SK-N-SH (cell line): ENCODE data around the gene CSNK1G2. TPM values are rescaled to one million over a fixed set of nuclear protein-coding genes. Genes with fewer than 3 reads are reported as not detected.
A peak's percentile ranks its signal among the peaks of the same experiment; 100 is the strongest.

Experiments
- CTCF ChIA-PET: fragments of 300-600, 350-600 bp; formaldehyde crosslinking; extraction: SDS; loops from one replicate; lab custom pipeline; 2021; lab: Yijun Ruan, JAX
- POLR2A ChIA-PET: fragments of 350-600 bp; sonication (Branson Sonifier 250); formaldehyde crosslinking; extraction: SDS; loops from one replicate; lab custom pipeline; 2020; ENCODE audit warnings: antibody characterized with exemption, inconsistent platforms; lab: Yijun Ruan, JAX
- DNase-seq: peaks from one replicate; pipeline ENCODE4 v3.0.0; 2012
- H2AFZ ChIP-seq: fragments of 200-600 bp; sonication (generic); 2 replicates; pipeline ENCODE4 v1.8.1; 2016; ENCODE audit warnings: antibody characterized with exemption, mild to moderate bottlenecking, low read depth
- H3F3A ChIP-seq: fragments of 200-600 bp; sonication (generic); replicated peaks from 2 replicates; pipeline ENCODE3; 2016; ENCODE audit warnings: antibody characterized with exemption, mild to moderate bottlenecking; ENCODE audit not compliant: insufficient read depth
- H3K27ac ChIP-seq, 2 experiments: fragments of 200-500 bp in 1 of 2; fragments of 200-600 bp in 1 of 2; sonication (Bioruptor generic) in 1 of 2; sonication (generic), shearing (Covaris generic) in 1 of 2; 2 replicates each; pipeline versions ENCODE4 v1.5.1 to v1.6.1; 2014 to 2016; ENCODE audit warnings: low read depth in 2 of 2, inconsistent platforms in 1 of 2, low read length in 1 of 2, mild to moderate bottlenecking in 1 of 2, mixed read lengths in 1 of 2
- H3K27me3 ChIP-seq: fragments of 200-600 bp; sonication (generic), shearing (Covaris generic); 2 replicates; pipeline ENCODE4 v1.6.1; 2016; ENCODE audit warnings: mixed run types; ENCODE audit not compliant: insufficient read depth
- H3K36me3 ChIP-seq, 2 experiments: fragments of 200-500 bp in 1 of 2; fragments of 200-600 bp in 1 of 2; sonication (Bioruptor generic) in 1 of 2; sonication (generic) in 1 of 2; replicated peaks in 1 of 2; 2 replicates each; pipeline versions ENCODE3 to v1.5.1; 2014 to 2016; ENCODE audit warnings: low read length in 1 of 2, mild to moderate bottlenecking in 1 of 2; ENCODE audit not compliant: insufficient read depth in 2 of 2, control insufficient read depth in 1 of 2
- H3K4me1 ChIP-seq, 2 experiments: fragments of 200-500 bp in 1 of 2; fragments of 200-600 bp in 1 of 2; sonication (Bioruptor generic) in 1 of 2; sonication (generic), shearing (Covaris generic) in 1 of 2; 2 replicates each; pipeline versions ENCODE4 v1.5.1 to v1.6.1; 2014 to 2016; ENCODE audit warnings: low read depth in 1 of 2, low read length in 1 of 2, mixed run types in 1 of 2; ENCODE audit not compliant: insufficient read depth in 2 of 2, control insufficient read depth in 1 of 2
- H3K4me2 ChIP-seq: fragments of 200-600 bp; sonication (generic), shearing (Covaris generic); 2 replicates; pipeline ENCODE4 v1.6.1; 2017; ENCODE audit warnings: mixed run types
- H3K4me3 ChIP-seq, 2 experiments: fragments of 200-500 bp in 1 of 2; fragments of 200-600 bp in 1 of 2; sonication (Bioruptor generic) in 1 of 2; sonication (generic), shearing (Covaris generic) in 1 of 2; 2 replicates each; pipeline versions ENCODE4 v1.5.1 to v1.8.1; 2014 to 2016; ENCODE audit warnings: low read depth in 2 of 2, inconsistent platforms in 1 of 2, low read length in 1 of 2, mild to moderate bottlenecking in 1 of 2, mixed read lengths in 1 of 2, moderate library complexity in 1 of 2
- H3K79me2 ChIP-seq: fragments of 200-600 bp; sonication (generic); 2 replicates; pipeline ENCODE4 v1.8.1; 2017; ENCODE audit warnings: mild to moderate bottlenecking; ENCODE audit not compliant: insufficient read depth
- H3K9ac ChIP-seq: fragments of 200-600 bp; sonication (generic); 2 replicates; pipeline ENCODE4 v1.6.1; 2017; ENCODE audit warnings: mixed run types
- H3K9me2 ChIP-seq: fragments of 200-600 bp; sonication (generic); 2 replicates; pipeline ENCODE4 v1.6.1; 2017; ENCODE audit warnings: mixed run types
- H3K9me3 ChIP-seq: fragments of 200-600 bp; sonication (generic); 2 replicates; pipeline ENCODE4 v1.6.1; 2017; ENCODE audit warnings: mixed run types, mild to moderate bottlenecking, moderate library complexity
- H4K20me1 ChIP-seq: fragments of 200-600 bp; sonication (generic); 2 replicates; pipeline ENCODE4 v1.6.1; 2017; ENCODE audit warnings: mild to moderate bottlenecking, mixed run types; ENCODE audit not compliant: insufficient read depth
- CHD2 ChIP-seq: fragments of 150-350 bp; IDR thresholded peaks from 2 replicates; pipeline ENCODE4 v1.6.1; 2018; ENCODE audit warnings: low read length; ENCODE audit not compliant: partially characterized antibody
- EP300 ChIP-seq, 2 experiments: IDR thresholded peaks; 2 replicates each; pipeline versions ENCODE4 v1.4.0 to v1.6.1; 2012; ENCODE audit warnings: borderline replicate concordance in 1 of 2, low read depth in 1 of 2, low read length in 1 of 2
- FOXM1 ChIP-seq: IDR thresholded peaks from 2 replicates; pipeline ENCODE4 v1.4.0; 2012; ENCODE audit warnings: low read depth, mild to moderate bottlenecking
- GABPA ChIP-seq: IDR thresholded peaks from 2 replicates; pipeline ENCODE4 v1.4.0; 2012; ENCODE audit warnings: low read depth, mild to moderate bottlenecking
- GATA2 ChIP-seq: sonication (generic); formaldehyde crosslinking; IDR thresholded peaks from 2 replicates; pipeline ENCODE4 v1.5.0; 2020; ENCODE audit warnings: mild to moderate bottlenecking, missing genetic modification reagents
- JUND ChIP-seq: IDR thresholded peaks from 2 replicates; pipeline ENCODE4 v1.4.0; 2012
- MEF2A ChIP-seq: IDR thresholded peaks from 2 replicates; pipeline ENCODE4 v1.4.0; 2012; ENCODE audit warnings: low read depth, borderline replicate concordance
- MXI1 ChIP-seq: IDR thresholded peaks from 2 replicates; pipeline ENCODE4 v1.6.1; 2012; ENCODE audit warnings: mild to moderate bottlenecking, low read depth, low read length, improper control_type of control experiment
- NRF1 ChIP-seq: IDR thresholded peaks from 2 replicates; pipeline ENCODE4 v1.6.1; 2012; ENCODE audit warnings: low read depth, mild to moderate bottlenecking, low read length
- POLR2AphosphoS5 ChIP-seq: IDR thresholded peaks from 2 replicates; pipeline ENCODE4 v1.6.1; 2012; ENCODE audit warnings: low read depth, low read length
- RAD21 ChIP-seq: IDR thresholded peaks from 2 replicates; pipeline ENCODE4 v1.6.1; 2012; ENCODE audit warnings: mild to moderate bottlenecking, low read length
- RCOR1 ChIP-seq: fragments of 150-350 bp; IDR thresholded peaks from 2 replicates; pipeline ENCODE4 v1.6.1; 2017; ENCODE audit warnings: antibody characterized with exemption, low read length
- RFX5 ChIP-seq: IDR thresholded peaks from 2 replicates; pipeline ENCODE4 v1.6.1; 2012; ENCODE audit warnings: mild to moderate bottlenecking, improper control_type of control experiment, low read length
- SIN3A ChIP-seq: IDR thresholded peaks from 2 replicates; pipeline ENCODE4 v1.6.1; 2012; ENCODE audit warnings: low read depth, mild to moderate bottlenecking, low read length, moderate library complexity, borderline replicate concordance
- SMC3 ChIP-seq: IDR thresholded peaks from 2 replicates; pipeline ENCODE4 v1.6.1; 2012; ENCODE audit warnings: low read depth, low read length, improper control_type of control experiment
- TAF1 ChIP-seq: IDR thresholded peaks from 2 replicates; pipeline ENCODE4 v1.6.1; 2012; ENCODE audit warnings: low read depth, mild to moderate bottlenecking, low read length, moderate library complexity, borderline replicate concordance
- TEAD4 ChIP-seq: IDR thresholded peaks from 2 replicates; pipeline ENCODE4 v1.4.0; 2012; ENCODE audit warnings: mild to moderate bottlenecking, borderline replicate concordance; ENCODE audit not compliant: insufficient read depth
- WGBS: methylation state at CpG from one replicate; pipeline ENCODE4 v1.1.6; 2017; ENCODE audit warnings: low lambda C conversion rate; 5-methylcytosine and 5-hydroxymethylcytosine counted together
- polyA plus RNA-seq, 3 experiments: library from polyadenylated mRNA; depleted of rRNA; stranded (reverse); fragments of >200 nt; gene quantifications; 2 replicates each; pipeline ENCODE4 v1.2.3, GENCODE V29; 2012
- TF ChIP-seq, protein P1 (sequence below): fragments of 150-350 bp; IDR thresholded peaks from 2 replicates; pipeline ENCODE4 v1.6.1; 2017; ENCODE audit warnings: antibody characterized with exemption, low read length, low read depth, borderline replicate concordance
- TF ChIP-seq, protein P2 (sequence below): IDR thresholded peaks from 2 replicates; pipeline ENCODE4 v1.4.0; 2012; ENCODE audit warnings: low read depth, borderline replicate concordance

CSNK1G2 gene
- polyA plus RNA-seq, 1 of the 3 experiments (the other 2 are of a cell fraction) = 79.4 TPM

DNA sequence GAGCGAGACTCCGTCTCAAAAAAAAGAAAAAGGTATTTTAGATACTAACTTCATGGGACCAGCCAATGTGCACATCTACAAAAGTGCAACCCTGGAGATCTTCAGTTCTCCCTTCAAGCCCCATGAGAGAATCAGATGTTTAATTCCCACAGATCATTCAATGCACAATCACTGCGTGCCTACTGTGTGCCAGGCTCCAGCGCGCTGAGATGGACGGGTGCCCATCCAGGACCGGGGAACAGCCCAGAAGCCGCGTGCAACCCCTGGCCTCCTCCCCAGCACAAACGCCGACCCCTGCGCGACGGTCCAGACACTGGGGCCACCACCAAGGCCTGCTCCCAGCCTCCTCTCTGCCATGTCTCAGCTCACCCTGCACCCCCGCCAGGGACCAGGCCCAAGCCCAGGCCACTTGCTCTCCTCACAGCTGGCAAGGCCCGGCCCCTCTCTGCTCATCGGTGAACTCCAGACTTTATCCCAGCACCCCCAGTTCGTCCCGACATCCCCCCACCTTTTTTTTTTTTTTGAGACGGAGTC is 69.2 kb downstream of the CSNK1G2 start:
- Histone ChIP-seq H3K27ac (no peak overlapping the region), H4K20me1 (peaks cover 34% of the 10 kb centered on the region), H3K4me1 (peaks cover 0 to 12% of the 10 kb centered on the region in 2 experiments; a peak in 2 of 4 replicates), H3K4me2 (no peak overlapping the region), H3K9me2 (no peaks in the 10 kb centered on the region), H3K36me3 (no peaks in the 10 kb centered on the region), H3K4me3 (no peak overlapping the region), H3K79me2 (peaks cover 100% of the 10 kb centered on the region), H3K9me3 (no peaks in the 10 kb centered on the region), H3K27me3 (no peaks in the 10 kb centered on the region), H2AFZ (no peak overlapping the region), H3F3A (peaks cover 4% of the 10 kb centered on the region)
- peak; percentile 28 for DNase-seq
- CTCF ChIA-PET = interaction anchor here (0.8 kb wide), 1 partner anchor 16 kb away, joined by 3 read pairs; no protein-coding TSS in a partner anchor
- WGBS = 93% methylated on average over 17 of the region's 20 CpGs
- POLR2A ChIA-PET = no interaction called here
- TF ChIP-seq POLR2AphosphoS5 (no peak), RCOR1 (no peak), GATA2 (CRISPR knock-in tag) (no peak), SIN3A (no peak), RAD21 (no peak), MEF2A (no peak), TAF1 (no peak), MXI1 (no peak), RFX5 (no peak), EP300 (IDR thresholded peaks at IDR 0.05; ENCODE audit: borderline replicate concordance in 1 of 2, low read depth in 1 of 2, low read length in 1 of 2) (no peak), TEAD4 (no peak), SMC3 (no peak), JUND (no peak)
- TF ChIP-seq, protein P1, sequence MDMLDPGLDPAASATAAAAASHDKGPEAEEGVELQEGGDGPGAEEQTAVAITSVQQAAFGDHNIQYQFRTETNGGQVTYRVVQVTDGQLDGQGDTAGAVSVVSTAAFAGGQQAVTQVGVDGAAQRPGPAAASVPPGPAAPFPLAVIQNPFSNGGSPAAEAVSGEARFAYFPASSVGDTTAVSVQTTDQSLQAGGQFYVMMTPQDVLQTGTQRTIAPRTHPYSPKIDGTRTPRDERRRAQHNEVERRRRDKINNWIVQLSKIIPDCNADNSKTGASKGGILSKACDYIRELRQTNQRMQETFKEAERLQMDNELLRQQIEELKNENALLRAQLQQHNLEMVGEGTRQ = no peak
- TF ChIP-seq, protein P2, sequence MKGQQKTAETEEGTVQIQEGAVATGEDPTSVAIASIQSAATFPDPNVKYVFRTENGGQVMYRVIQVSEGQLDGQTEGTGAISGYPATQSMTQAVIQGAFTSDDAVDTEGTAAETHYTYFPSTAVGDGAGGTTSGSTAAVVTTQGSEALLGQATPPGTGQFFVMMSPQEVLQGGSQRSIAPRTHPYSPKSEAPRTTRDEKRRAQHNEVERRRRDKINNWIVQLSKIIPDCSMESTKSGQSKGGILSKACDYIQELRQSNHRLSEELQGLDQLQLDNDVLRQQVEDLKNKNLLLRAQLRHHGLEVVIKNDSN = no peak
- TF ChIP-seq, all 33 proteins: peak for 0
- no peak overlapping the region for H3K9ac ChIP-seq

DNA sequence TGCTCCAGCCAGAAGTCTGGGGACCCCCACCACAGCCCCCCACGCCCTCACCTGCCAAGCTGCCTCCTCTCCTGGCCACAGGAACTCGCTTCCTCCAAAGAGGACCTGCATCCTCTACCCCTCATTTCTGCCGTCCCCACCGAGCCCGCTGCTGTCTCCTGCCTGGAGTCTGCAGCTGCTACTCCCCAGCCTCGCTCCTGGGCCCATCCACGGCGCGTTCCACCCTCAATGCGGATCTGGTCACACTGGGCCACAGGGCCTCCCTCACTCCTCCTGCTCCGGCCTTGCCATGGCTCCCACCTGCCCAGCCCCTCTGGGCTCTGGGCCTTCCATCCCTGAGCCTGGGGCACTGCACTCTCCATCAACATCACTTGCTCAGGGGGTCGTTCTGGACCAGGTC is 70.2 kb downstream of the CSNK1G2 start:
- peaks cover 93% of the 10 kb centered on the region for H3K79me2 ChIP-seq
- no peak overlapping the region for H3K4me3 ChIP-seq
- peaks cover 4% of the 10 kb centered on the region for H3F3A ChIP-seq
- no peak overlapping the region for H2AFZ ChIP-seq
- CTCF ChIA-PET = no interaction called here
- H3K9me2 ChIP-seq = no peaks in the 10 kb centered on the region
- H3K9me3 ChIP-seq = no peaks in the 10 kb centered on the region
- H3K36me3 ChIP-seq = no peaks in the 10 kb centered on the region
- peaks cover 24% of the 10 kb centered on the region for H4K20me1 ChIP-seq
- DNase-seq = peak; percentile 17
- no peak for TF ChIP-seq FOXM1
- no peak for TF ChIP-seq JUND
- no peak for TF ChIP-seq CHD2
- no peak for TF ChIP-seq TAF1
- TF ChIP-seq NRF1 = no peak
- TF ChIP-seq RFX5 = no peak
- no peak for TF ChIP-seq GABPA
- TF ChIP-seq MXI1 = no peak
- 96% methylated on average over 3 of the region's 12 CpGs for WGBS
- no peak overlapping the region for H3K27ac ChIP-seq
- no peaks in the 10 kb centered on the region for H3K27me3 ChIP-seq
- peaks cover under 1 to 14% of the 10 kb centered on the region in 2 experiments; a peak in 2 of 4 replicates for H3K4me1 ChIP-seq
- no peak overlapping the region for H3K4me2 ChIP-seq
- H3K9ac ChIP-seq = no peak overlapping the region
- POLR2A ChIA-PET = no interaction called here
